ENCODE results near the gene HPS1.

The HPS1 gene

DNA sequence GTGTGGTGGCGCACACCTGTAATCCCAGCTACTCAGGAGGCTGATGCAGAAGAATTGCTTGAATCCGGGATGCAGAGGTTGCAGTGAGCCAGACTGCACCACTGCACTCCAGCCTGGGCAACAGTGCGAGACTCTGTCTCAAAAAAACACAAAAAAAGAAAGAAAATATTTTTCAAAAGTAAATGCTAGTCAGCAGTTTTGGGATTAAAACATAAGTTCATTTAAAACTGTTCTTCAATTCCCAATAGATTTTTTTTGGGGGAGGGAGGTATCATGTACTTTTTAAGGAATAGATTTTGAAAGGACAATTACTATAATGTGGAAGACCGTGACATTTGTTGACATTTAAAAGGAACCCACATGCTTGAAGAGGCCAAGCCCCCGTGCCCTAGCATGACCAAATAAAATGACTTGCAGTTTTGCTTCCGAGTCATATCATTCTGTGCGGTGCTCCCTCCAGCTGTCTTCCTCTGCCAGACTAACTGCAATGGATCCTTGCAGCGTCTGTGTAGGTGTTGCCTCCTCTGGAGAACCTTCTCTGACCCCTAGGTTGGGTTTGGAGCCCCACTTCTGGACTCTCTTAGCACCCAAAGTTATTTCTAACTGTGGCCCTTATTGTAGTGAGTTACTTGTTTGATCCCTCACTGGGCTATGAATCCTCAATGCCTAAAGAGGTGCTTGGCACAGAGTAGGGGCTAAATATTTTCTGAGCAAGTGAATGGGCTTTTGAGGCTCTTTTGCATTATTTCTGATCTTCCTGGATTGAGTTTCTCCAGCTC is 17.4 kb upstream of the HPS1 start:
- no peak for DNase-seq

DNA sequence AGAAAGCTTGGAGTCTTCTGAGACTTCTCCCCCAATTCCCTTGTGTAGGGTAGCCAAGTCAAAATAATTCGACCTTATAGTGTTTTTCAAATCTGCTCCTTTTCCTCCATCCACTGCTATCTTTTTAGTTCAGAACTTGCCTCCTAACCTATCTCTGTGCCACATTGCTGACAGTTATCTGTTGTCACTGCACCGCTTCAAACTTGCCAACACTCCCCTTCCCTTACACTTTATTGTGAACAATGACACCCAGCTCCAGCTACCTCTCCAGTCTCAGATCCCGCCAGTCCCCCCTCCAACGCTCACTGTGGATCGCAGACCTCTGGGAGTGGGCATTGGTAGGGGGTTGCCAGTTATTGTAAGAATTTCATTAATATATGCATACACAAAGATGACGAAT is 16.3 kb upstream of the HPS1 start:
- DNase-seq: no peak

DNA sequence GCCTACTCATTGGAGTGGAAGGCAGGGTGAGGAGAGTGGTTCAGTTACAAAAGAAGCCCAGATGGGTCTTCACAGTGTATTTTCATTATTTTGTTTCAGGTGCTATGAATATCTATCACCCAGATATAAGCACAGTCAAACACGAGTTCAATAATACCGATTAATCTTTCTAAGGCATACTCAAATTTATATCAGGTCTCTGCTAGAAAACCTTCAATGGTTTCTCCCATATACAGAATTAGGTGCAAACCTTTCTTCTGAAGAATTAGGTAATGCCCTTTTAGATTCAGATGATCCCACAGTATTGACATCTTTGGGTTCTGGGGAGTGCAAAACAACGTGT is 14.7 kb upstream of the HPS1 start:
- DNase-seq: no peak

- DNase-seq: no peak
Measured at GRCh38 chr10:98460837-98461499, 14.2 kb upstream of the HPS1 start.

DNA sequence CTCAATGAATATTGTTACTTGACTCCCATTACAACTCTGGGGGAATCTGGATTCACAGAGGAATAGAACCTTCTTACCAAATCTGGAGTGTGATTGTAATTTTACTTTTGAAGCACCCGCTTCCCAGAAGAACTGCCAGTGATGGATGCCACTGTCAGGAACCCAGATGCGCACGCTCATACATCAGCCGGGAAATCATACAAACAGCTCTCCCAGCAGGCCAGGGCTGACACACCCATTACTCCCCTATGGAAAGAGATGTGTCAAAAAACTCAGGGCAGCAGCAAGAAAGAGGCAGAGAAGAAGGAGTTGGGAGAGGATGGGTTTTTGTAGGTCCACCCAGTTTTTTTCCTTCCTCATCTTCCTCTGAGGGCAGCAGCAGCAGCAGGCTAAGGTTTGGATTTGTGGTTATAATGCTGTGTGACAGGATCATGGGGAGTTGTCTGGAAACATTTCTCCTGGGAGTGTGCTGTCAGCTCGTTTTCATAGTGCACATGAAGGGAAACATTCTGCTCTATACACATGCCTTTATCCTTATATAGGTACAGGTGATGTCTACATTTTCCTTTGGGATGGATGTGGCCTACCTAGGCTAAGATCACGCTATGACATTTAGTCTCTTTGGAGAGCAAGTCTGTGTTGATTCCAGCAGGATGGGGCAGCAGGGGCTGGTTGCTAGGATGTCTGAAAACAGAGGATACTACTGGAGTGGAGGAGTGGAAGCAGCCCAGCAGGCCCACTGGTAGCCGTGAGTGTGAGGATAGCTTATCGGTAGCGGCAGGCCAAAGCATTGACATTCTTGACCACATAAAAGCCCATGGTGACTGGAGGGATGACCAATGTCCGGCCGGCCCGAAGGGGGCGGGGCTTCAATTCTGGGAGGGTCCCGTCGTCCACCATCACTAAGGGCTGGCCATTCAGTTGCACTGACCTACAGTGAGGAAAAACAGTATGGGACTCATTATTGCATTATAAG is 12.4 kb upstream of the HPS1 start:
- DNase-seq: no peak

DNA sequence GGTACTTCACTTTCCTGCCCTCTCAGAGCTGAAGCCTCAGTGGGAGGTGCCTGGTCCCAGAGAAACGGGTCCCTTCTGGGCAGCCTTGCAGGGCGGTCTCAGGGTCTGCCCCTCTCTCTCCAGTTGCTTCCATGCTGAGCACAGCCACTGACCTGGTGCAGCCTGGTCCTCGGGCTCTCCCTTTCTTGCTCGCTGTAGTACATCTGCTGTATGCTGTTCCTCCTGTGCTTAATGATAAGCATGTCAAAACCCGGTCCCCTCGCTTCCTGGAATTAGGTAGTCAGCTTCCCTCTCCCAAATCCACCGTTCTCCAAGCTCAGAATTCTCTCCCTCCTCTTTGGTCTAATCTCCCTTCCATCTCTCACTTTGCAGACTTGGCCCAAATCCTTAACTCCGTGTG is 11.0 kb upstream of the HPS1 start:
- no peak for DNase-seq

- DNase-seq: no peak
Measured at GRCh38 chr10:98456686-98457482, 10.1 kb upstream of the HPS1 start.

GRCh38 chr10:98456043-98456570 is 9.4 kb upstream of the HPS1 start:
- no peak for DNase-seq

- DNase-seq: no peak
Measured at GRCh38 chr10:98453729-98454128, 7.0 kb upstream of the HPS1 start.

GRCh38 chr10:98450618-98451017 is 3.9 kb upstream of the HPS1 start:
- DNase-seq: no peak

GRCh38 chr10:98449287-98449686 is 2.6 kb upstream of the HPS1 start:
- no peak for DNase-seq

- peak; percentile 45 for DNase-seq
Measured at GRCh38 chr10:98446151-98446660, 529 bp downstream of the HPS1 start.

DNA sequence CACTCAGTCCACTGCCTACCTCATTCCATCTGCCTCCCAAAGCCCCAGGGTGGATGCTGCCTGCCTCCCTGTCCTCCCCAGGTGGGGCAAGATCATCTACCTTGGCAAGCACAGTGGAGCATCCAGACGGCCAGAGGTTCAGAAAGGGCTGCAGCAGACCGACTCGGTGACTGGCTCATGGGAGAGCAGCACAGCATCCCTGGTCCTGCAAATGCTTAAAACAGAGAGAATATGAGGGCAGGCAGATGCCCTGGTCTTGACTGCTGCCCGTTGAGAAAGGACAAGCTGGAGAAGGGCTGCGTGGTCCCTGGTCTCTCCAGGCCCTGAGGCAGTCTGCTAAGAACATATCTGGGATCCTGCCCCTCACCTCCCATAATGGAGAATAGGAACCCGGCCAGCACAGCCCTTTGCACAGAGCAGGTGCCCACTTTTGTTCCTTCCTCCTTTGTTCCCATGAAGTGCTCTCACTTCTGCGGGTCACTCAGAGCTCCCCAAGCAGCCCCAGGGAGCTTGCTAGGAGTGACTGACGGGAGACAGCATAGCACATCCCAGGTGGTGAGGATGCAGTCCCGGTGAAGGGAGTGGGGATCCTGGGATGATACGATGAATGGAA is 1.4 kb downstream of the HPS1 start:
- DNase-seq: no peak

- DNase-seq: no peak
Measured at GRCh38 chr10:98444314-98445006, 2.3 kb downstream of the HPS1 start.

- no peak for DNase-seq
Measured at GRCh38 chr10:98438715-98439114, 8.0 kb downstream of the HPS1 start.

GRCh38 chr10:98436704-98437103 is 10.0 kb downstream of the HPS1 start:
- no peak for DNase-seq

DNA sequence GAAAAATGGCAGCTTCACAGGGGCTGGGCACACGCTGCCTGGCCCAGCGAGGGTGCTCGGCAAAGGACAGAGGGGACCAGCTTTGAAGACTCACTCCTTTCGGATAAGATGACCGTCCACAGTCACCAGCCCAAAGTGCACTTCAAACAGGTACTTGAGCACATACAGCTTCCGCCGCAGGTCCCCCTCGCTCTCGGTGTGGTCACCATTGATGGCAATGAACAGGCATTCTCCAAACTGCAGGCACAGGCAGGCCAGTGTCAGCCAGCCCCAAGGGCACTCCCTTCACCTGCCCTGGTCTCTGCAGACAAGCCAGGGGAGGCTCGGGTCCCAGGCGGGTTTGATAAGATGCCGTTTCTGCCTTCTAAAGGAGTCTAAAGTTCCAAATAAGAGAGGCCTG is 11.6 kb downstream of the HPS1 start:
- no peak for DNase-seq

DNA sequence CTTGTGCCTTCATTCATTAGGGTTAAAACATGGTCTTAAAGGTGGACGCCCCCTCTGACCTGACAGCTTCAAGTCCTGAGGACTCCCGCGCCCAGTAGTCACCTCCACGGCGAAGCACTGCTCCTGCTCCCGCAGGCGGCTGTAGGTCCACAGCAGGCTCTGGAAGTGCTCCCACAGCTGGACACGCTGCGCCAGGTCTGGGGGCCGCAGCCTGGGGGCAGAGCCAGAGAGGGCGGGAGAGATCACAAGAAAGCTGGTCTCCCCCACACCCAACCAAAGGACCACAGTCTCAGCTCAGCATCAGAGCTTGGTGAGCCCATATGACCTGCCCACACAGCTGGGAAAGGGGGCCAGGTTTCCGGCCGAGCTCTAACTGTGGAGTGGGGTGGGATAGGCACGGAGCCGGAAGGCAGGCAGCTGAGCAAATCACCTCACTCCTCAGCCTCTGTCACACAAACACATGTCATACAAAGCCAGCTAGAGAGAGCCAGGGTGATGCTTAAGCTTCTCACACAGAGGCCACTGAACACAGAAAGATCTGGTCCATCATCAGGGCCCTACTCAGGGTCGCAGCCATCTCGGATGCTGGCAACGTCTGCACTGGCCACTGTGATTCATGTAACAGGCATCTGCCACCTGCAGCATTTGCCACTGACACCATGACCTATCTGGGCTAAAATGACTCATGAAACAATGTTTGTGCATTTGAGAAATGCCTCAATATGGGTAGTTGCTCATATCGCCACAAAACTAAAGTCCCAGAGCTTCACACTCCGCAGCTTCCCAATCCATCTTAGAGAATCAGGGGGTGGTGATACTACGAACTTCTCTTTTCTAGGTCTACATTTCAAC is 12.6 kb downstream of the HPS1 start:
- no peak for DNase-seq

DNA sequence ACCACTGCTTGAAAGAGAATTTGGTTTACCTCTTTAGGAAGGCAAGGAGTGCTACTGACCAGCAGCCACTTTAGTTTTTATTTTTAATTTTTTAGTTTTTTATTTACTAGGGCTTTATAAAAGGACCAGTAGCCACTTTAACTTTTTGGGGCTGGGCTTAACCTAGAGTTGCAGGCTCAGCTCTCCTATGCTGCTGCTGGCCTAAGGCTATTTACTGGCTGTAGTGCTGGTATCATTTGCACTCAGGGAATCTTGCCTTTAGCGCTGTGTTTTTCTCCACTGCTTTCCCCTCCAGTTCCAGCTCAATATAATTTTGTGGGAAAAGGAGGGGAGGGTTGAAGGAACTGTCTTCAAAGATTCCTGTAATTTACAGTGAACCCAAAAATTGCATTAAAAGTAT is 13.4 kb downstream of the HPS1 start:
- DNase-seq: no peak

DNA sequence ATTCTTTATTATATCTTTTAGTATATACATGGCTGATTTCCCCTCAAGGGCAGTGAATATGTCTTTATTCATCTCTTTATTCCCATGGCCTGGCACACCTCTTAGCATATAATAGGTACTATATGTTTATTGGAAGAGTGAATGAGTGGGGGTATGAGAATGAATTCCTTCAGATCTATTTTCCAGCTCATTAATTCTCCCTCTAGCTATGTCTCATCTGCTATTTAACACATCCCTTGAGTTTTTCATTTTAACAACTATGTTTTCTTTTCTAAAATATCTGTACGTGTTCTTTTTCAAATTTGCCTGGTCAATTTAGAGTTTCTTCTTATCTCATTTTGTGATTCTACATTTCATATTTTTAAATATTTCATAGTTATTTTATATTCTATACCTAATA is 14.4 kb downstream of the HPS1 start:
- DNase-seq: no peak
